SKM-1 treated with dmso at 0.1 percent for 144 hours (cell line): ENCODE results near the gene TBATA.
"Not testable (repeated sequence)": the region's sequence is repeated elsewhere in the genome, so short reads cannot be mapped to it uniquely, and the experiment has no call there.

Experiments
- DNase-seq: peaks from one replicate; lab custom pipeline; 2025; ENCODE audit not compliant: unreplicated experiment; lab: John Stamatoyannopoulos, UW

TBATA gene

GRCh38 chr10:70779511-70780369, 5.4 kb downstream of the TBATA start:
- peak; percentile 23 for DNase-seq

GRCh38 chr10:70779088-70779487, 6.1 kb downstream of the TBATA start:
- DNase-seq = no peak

- no peak for DNase-seq
Observed at GRCh38 chr10:70778267-70778924, 6.8 kb downstream of the TBATA start.

DNA sequence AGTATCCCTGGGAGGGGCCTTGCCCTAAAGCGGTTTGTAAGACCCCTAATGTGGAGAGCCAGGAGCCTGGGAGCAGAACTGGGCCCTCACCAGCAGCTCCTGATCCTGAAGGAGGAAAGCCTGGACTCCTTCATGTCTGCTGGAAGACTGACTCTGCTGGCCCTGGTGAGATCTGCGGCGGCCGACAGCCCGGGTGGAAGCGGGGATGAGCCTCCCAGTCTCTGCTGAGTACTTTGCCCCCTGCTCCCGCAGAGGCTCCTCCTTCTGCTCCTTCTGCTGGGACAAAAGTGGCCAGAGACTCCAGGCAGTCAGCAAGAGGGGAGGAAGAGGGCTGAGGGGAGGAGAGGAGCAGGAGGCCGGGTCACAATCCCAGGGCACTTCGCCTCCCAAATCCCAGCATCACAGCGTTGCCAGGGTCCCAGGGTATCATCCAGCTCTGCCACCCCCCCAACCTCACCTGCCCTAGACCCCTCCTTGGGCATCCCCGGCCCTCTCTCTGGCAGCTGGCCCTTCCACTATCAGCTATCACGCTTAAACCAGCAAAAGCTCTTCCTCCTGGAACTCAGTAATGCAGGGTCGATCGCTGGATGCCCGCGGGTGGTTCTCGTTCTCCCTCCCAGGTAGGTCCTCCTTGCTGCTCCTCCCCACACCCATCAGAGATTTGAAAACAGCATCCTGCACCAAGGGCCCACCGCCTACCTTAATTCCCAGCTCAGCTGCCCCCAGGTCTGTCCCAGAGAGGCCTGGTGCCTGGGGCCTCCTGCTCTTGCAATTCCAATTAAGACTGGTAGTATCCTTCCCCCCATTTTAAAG, 7.9 kb downstream of the TBATA start:
- no peak for DNase-seq

- DNase-seq = no peak
Observed at GRCh38 chr10:70776455-70777005, 8.6 kb downstream of the TBATA start.

DNA sequence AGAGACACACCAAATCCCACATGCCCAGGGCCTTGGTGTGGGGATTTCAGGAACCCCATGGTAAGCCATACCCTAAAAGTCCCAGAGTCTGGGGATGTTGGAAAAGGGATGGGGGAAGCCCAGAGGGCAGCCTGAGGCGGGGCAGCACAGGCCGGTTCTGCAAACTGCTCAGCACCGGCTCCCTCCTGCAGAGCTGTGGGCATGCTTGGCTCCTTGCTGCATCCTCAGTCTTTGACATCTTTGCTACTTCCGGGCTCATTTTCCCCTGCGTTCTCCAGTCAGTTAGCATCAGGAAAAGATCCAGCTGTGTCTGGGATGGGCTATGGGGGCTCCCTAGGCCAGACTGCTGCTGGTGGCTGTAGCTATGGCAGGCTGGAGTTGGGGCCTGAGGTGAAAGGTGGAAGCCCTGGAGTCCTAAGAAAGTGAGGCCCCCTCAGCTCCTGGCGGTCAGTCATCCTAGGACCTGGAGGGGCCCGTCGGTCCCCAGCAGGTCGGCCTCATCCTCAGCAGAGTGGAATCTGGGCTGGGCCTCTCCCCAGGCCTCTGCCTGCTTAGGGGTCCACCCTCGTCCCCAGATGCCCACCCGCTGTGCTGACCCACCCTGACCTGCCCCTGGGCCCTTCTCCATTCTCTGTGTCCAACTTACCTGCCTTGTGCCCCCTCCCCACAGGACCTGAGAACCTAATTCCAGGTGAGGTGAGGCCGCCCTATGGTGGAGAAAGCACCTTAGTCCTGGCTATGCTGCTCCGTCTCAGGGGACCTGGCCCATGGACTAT, 9.3 kb downstream of the TBATA start:
- no peak for DNase-seq

- no peak for DNase-seq
Observed at GRCh38 chr10:70774810-70775678, 10.1 kb downstream of the TBATA start.

- no peak for DNase-seq
Observed at GRCh38 chr10:70773965-70774809, 11.0 kb downstream of the TBATA start.

DNA sequence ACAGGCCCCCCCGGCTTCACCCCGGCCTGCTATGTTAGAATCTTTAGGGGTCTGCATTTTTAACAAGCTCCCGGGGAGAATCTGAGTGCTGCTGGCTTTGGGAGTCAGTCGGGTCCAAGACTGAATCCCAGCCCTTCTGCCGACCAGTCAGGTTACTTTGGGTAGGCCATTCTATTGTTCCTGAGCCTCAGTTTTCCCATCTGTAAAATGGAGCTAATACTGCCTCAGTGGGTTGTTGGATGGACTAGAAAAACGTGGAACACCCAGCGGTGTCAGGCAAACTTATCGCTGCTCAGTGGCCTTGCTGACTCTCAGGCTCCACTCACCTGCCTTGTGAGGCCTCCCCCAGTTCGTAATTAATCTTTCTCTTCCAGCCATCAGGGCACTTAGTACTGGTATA, 11.7 kb downstream of the TBATA start:
- DNase-seq = no peak

DNA sequence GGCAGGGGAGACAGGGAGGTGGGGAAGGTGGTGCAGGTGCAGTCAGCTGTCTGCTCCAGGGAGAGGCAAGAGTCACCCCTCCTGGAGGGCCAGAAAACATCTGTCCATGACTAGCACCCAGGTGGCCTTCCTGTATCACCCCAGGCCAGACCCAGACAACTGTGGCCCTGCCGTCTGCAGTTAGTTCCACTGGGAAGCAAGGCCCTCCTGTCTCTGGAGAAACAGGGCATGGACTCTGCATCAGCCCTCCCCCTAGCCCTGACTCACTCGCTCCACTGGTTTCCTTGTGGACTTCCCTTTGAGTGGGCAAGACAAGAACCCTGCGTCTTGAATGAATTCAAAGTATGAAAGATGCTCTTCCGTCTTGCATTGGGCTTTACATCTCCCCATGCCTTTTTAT, 12.6 kb downstream of the TBATA start:
- no peak for DNase-seq

DNA sequence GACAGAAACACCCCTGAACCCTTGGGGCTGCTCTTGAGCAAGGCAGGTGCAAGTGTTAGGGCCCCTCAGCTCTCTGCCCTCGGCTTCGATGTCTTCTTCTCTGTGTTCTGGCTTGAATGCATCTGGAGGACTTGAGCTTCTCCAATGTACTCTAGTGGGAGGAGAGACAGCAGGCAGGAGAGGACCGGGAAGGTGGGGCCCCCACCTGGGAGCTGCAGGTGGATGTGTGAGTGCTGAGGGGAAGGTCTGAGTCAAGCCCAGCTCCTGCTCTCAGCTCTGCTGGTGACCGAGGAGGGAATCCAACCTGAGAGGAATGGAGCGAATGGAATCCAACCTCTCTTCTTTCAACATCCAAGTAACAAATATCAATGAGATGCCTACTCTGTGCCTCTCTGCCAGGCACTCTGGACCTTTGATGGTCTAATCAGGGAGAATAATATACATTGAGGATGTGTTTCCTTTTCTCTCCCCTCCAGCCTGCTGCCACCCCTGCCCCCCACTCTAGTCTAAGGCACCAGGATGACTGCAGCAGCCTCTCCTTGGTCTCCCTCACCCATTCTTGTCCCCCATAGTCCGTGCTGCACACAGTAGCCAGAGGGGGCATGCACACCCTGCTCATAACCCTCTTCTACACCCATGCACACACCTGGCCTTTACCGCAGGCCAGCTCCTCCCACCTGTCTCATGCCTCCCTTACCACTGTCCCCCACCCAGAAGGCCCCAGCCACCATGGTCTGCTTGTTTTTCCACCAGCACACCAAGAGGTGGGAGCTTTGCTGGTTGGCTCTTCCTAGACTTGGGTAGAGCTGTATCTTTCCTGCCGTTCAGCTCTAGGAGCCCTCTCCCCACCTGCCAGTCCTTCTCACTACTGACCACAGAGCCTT, 13.6 kb downstream of the TBATA start:
- DNase-seq = no peak

DNA sequence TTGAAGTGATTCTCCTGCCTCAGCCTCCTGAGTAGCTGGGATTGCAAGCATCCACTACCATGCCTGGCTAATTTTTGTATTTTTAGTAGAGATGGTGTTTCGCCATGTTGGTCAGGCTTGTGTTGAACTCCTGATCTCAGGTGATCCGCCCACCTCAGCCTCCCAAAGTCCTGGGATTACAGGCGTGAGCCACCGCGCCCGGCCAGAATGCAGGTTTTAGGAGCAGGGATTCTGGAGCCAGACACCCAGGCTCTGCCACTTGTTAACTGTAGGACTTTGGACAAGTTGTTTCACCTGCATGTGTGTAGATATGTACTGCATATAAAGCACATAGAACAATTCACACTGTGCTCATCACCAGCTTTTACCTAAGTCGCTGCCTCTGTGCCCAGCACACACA, 14.7 kb downstream of the TBATA start:
- DNase-seq = not testable (repeated sequence)

GRCh38 chr10:70770001-70770400, 15.2 kb downstream of the TBATA start:
- DNase-seq = no peak

- no peak for DNase-seq
Observed at GRCh38 chr10:70769121-70769520, 16.1 kb downstream of the TBATA start.

GRCh38 chr10:70768026-70768685, 17.0 kb downstream of the TBATA start:
- DNase-seq = not testable (repeated sequence)

DNA sequence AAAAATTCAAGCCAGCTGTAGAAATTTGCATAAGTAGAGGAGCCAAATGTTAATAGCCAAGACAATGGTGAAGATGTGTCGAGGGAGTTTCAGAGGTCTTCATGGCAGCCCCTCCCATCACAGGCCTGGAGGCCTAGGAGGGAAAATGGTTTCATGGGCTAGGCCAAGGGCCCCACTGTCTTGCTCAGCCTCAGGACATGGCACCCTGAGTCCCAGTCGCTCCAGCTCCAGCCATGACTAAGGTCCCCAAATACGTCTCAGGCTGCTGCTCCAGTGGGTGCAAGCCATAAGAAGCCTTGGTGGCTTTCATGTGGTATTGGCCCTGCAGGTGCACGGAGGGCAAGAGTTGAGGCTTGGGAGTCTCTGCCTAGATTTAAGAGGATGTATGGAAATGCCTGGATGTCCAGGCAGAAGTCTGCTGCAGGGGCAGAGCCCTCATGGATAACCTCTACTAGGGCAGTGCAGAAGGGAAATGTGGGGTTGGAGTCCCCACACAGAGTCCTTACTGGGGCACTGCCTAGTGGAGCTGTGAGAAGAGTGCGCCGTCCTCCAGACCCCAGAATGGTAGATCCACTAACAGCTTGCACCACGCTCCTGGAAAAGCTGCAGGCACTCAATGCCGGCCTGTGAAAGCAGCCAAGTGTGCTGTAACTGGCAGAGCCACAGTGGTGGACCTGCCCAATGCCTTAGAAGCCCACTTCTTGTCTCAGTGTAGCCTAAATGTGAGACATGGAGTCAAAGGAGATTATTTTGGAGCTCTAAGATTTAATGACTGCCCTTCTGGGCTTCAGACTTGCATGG, 19.2 kb downstream of the TBATA start:
- DNase-seq = no peak
